Measurements from ENCODE around the gene ADAM8.
"Not testable (repeated sequence)": the region's sequence is repeated elsewhere in the genome, so short reads cannot be mapped to it uniquely, and the experiment has no call there.

ADAM8 gene

GRCh38 chr10:133227256-133227655, 49.4 kb downstream of the ADAM8 start:
- TF ChIP-seq CTCF (IDR thresholded peaks at IDR 0.05; ENCODE audit: low read depth, low read length) = no peak
- H3K4me3 ChIP-seq (ENCODE audit: low read depth, low read length) = no peak overlapping the region

GRCh38 chr10:133226251-133226808, 50.3 kb downstream of the ADAM8 start:
- TF ChIP-seq CTCF (IDR thresholded peaks at IDR 0.05; ENCODE audit: low read depth, low read length) = no peak

GRCh38 chr10:133225707-133226191, 50.9 kb downstream of the ADAM8 start:
- no peak overlapping the region for H3K4me3 ChIP-seq (ENCODE audit: low read depth, low read length)
- no peak for TF ChIP-seq CTCF (IDR thresholded peaks at IDR 0.05; ENCODE audit: low read depth, low read length)

More at GRCh38 chr10:133226251-133226808, 50.3 kb downstream of the ADAM8 start:
- H3K4me3 ChIP-seq (ENCODE audit: low read depth, low read length) = no peak overlapping the region

- no peak overlapping the region for H3K4me3 ChIP-seq (ENCODE audit: low read depth, low read length)
- no peak for TF ChIP-seq CTCF (IDR thresholded peaks at IDR 0.05; ENCODE audit: low read depth, low read length)
Observed at GRCh38 chr10:133224756-133225372, 51.8 kb downstream of the ADAM8 start.

- no peak overlapping the region for H3K4me3 ChIP-seq (ENCODE audit: low read depth, low read length)
- TF ChIP-seq CTCF (IDR thresholded peaks at IDR 0.05; ENCODE audit: low read depth, low read length) = no peak
Observed at GRCh38 chr10:133224076-133224475, 52.6 kb downstream of the ADAM8 start.

GRCh38 chr10:133221756-133222155, 54.9 kb downstream of the ADAM8 start:
- H3K4me3 ChIP-seq (ENCODE audit: low read depth, low read length) = not testable (repeated sequence)

- no peak for TF ChIP-seq CTCF (IDR thresholded peaks at IDR 0.05; ENCODE audit: low read depth, low read length)
Observed at GRCh38 chr10:133221331-133221730, 55.3 kb downstream of the ADAM8 start.

More at GRCh38 chr10:133221331-133221730, 55.3 kb downstream of the ADAM8 start:
- H3K4me3 ChIP-seq (ENCODE audit: low read depth, low read length) = no peak overlapping the region
